ENCODE results near the gene SOST. TPM values are rescaled to one million over a fixed set of nuclear protein-coding genes. Genes with fewer than 3 reads are reported as not detected.

SOST gene
- total RNA-seq, 1 donor: 0.09 TPM

GRCh38 chr17:43757171-43757660 lies 1.4 kb downstream of the SOST start:
- DNase-seq (ENCODE audit: low read depth): no peak
- no peak for TF ChIP-seq CTCF (IDR thresholded peaks at IDR 0.05; ENCODE audit: insufficient read depth, low read length)
- no peak overlapping the region for H3K4me3 ChIP-seq (ENCODE audit: low read depth, low read length)

DNA sequence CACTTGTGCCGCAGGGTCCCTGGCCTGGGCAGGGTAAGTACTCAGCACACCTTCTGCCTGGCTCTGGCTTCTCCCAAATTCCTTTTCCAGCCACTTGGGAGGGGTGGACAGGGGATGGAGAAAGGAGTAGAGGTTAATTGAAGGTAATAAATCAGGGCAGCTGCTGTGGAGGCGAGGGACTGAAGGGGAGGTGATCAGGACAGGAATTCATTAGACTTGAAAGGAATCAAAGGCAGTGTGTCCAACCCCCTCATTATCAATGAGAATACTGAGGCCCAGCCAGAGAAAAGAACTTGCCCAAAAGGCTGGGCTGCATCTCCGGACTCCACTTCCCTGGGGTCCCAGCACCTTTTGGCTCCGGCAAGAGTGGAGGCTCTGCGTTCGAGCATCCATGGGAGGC lies 2.4 kb downstream of the SOST start:
- no peak for TF ChIP-seq CTCF (IDR thresholded peaks at IDR 0.05; ENCODE audit: insufficient read depth, low read length)
- no peak overlapping the region for H3K4me3 ChIP-seq (ENCODE audit: low read depth, low read length)
- no peak for DNase-seq (ENCODE audit: low read depth)

DNA sequence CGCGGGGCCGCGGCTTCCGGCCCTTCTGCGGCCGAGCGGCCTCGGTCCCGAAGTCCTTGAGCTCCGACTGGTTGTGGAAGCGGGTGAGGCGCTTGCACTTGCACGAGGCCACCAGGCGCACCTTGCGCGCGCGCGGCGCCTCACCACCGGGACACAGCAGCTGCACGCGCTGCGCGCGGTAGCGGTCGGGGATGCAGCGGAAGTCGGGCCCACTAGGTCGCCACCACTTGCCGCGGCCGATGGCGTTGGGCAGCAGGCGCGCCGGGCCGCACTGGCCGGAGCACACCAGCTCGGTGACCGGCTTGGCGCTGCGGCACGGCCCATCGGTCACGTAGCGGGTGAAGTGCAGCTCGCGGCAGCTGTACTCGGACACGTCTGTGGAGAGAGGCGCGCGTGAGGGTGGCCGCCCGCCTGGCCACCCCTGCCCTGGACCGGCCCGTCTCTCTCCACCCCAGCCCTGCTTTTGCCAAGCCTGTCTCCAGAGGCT lies 3.2 kb downstream of the SOST start:
- no peak for TF ChIP-seq CTCF (IDR thresholded peaks at IDR 0.05; ENCODE audit: insufficient read depth, low read length)
- no peak overlapping the region for H3K4me3 ChIP-seq (ENCODE audit: low read depth, low read length)
- DNase-seq (ENCODE audit: low read depth): peak; percentile 23

- no peak overlapping the region for H3K4me3 ChIP-seq (ENCODE audit: low read depth, low read length)
- no peak for TF ChIP-seq CTCF (IDR thresholded peaks at IDR 0.05; ENCODE audit: insufficient read depth, low read length)
- no peak for DNase-seq (ENCODE audit: low read depth)
These were observed 3.6 kb downstream of the SOST start for GRCh38 chr17:43754947-43755346.

- no peak for DNase-seq (ENCODE audit: low read depth)
- no peak overlapping the region for H3K4me3 ChIP-seq (ENCODE audit: low read depth, low read length)
- no peak for TF ChIP-seq CTCF (IDR thresholded peaks at IDR 0.05; ENCODE audit: insufficient read depth, low read length)
These were observed 5.0 kb downstream of the SOST start for GRCh38 chr17:43753493-43754129.

DNA sequence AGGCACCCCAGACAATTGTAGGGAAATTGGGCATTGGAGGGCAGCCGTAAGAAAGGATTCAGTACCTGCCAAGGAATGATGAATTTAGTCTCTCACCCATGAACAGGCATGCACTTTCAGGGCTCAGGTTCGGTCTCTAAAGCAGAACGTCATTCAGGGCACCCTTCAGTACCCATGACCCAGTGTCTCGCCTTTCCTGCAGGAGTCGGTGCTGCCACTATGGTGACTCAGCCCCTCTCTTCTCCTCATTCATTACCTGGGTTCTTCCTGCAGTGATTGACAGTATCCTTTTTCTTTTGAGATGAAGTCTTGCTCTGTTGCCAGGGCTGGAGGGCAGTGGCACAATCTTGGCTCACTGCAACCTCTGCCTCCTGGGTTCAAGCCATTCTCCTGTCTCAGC lies 8.4 kb downstream of the SOST start:
- no peak overlapping the region for H3K4me3 ChIP-seq (ENCODE audit: low read depth, low read length)
- TF ChIP-seq CTCF (IDR thresholded peaks at IDR 0.05; ENCODE audit: insufficient read depth, low read length): no peak
- no peak for DNase-seq (ENCODE audit: low read depth)

DNA sequence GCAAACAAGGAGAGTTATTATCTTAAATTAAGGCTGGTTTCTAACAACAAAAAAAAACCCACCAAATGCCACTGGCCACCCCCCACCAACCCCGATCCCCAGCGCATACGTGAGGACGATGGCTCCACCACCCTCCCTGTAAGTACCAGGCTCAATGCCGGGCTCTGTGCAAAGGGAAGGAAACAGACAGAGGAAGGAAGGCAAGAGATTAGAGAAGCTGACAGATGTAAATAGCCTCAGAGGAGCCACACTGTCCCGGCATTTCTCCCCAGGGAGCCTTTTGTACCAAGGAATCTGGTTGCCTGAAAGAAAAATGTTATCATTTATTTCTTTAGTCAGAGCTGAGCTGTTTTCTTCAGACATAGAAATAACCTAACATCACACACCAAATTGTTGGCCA lies 13.1 kb downstream of the SOST start:
- H3K4me3 ChIP-seq (ENCODE audit: low read depth, low read length): no peak overlapping the region
- no peak for TF ChIP-seq CTCF (IDR thresholded peaks at IDR 0.05; ENCODE audit: insufficient read depth, low read length)
- no peak for DNase-seq (ENCODE audit: low read depth)

All from fibroblast of the aortic adventitia (primary cell).